Measurements from ENCODE around the gene PDE2A.

GRCh38 chr11:72655896-72656464 is 18.2 kb downstream of the PDE2A start:
- TF ChIP-seq CTCF (IDR thresholded peaks at IDR 0.05) (no peak), POLR2A (IDR thresholded peaks at IDR 0.05) (no peak)
